GM15510 (cell line): ENCODE measurements around the gene ADTRP.

Experiments
- POLR2A ChIP-seq: IDR thresholded peaks from 3 replicates; pipeline ENCODE4 v1.6.1; 2011; ENCODE audit warnings: borderline replicate concordance; ENCODE audit not compliant: insufficient read length; ENCODE audit errors: extremely low read depth

ADTRP gene

DNA sequence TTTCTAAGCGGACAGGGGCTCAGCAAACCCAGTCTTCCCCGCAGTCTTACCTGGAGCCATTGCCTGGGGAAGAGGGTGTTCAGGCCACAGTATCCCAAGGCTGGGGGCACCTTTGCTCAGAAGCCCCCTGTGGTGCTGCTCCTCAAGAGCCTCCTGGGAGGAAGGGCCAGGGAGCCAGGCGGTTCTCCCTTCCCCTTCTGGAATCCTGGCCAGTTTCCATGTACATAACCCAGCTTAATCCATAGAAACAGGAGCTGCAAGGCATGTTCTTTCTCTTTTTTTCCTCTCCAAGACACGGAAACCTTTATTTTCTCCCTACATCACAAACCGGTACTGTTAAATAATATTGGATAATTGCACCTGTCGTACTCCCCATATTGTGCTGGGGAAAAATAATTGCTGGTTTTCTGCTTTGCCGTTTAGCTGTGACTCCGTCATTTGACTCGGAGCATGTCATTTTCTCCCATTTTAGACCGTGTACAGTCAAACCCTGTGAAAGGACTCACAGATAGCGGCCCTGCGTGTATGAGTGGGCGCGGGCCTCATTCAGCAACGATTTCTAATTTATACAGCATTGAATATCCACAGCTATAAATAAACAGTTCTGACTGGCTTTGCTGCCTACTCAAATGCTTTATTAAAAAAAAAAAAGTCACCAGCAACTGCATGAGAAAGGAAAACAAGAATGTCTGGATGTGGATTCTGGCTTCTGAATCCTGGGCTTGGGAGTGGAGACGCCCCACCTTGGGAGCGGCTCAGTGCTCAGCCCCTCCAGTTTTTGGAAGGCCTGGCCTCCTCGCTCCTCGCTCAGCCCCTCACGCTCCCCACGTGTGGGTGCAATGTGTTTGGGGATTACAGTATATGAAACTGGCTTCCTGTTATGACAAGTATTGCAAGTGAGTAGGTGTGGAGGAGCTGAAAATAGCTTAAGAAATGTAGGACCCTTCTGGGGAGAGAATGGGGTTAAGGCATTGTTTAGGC is 67.3 kb downstream of the ADTRP start:
- no peak for TF ChIP-seq POLR2A

DNA sequence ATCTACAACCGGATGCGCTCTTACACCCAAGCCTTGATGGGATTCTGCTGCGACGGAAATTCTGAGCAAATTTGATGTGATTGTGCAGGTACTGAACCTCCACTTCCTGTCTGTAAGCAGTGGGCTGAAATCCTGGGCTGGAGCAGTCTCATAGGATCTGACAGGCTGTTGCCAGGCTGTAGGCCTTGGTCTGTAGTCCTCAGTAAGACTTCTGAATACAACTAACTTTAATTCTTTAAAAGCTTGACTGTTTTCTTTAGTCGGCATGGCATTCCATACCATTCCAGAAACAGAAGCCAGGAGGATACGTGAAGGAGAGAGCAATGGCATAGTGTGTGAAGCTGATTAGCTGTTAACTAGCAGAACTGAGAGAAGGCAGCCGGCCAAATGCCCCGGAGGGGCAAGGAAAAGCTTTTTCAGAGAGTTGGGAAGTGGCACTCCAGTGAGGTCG is 68.3 kb downstream of the ADTRP start:
- no peak for TF ChIP-seq POLR2A

DNA sequence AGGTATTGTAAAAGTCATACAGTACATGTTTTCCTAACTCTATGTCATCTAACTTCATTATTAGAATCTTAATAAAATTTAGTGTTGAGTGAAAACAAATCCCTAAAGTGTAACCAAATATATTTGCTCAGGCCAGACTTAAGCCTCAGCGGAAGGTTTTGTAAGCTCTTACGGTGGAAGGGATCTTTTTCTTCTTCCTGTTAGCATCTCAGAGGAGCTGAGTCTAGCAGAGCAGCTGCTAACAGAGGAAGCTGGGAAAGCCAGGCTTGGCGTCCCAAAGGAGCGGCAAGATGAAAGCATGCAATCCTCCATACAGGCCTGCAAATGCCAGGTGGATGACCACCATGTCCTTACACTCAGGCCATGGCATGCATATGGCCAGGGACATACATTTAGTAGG is 72.4 kb downstream of the ADTRP start:
- TF ChIP-seq POLR2A: no peak

DNA sequence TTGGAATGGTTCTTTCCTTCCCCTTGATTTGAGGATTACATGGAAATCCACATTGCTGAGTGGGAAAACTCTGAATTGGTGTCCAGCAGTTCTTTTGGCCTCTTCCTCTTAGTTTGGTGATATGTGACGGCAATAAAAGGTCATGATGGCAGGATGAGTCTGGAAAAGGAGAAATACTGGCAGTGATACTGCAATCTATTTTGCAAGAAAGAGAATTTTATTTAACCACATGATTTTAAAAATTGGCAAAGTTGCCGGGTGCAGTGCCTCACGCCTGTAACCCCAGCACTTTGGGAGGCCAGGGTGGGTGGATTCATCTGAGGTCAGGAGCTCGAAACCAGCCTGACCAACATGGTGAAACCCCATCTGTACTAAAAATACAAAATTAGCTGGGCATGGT is 73.1 kb downstream of the ADTRP start:
- TF ChIP-seq POLR2A: no peak

DNA sequence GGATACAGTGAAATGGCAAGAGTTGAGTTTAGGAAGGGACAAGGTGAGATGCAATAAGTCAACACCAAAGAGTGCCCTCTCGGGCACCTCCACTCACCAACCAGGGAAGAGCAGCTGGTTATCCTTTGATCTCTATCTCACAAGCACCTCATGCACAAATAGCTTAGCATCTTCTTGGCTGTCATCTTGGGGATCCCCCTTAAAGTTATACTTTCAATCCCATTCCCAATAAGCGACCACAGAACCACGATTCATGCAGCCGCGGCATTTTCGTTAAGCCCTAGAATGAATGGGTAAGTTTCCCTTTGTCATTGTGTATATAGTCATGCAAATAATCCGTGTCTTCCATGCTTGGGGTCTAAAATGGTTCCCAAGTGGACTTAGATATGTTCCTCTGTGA is 73.5 kb downstream of the ADTRP start:
- TF ChIP-seq POLR2A: no peak

DNA sequence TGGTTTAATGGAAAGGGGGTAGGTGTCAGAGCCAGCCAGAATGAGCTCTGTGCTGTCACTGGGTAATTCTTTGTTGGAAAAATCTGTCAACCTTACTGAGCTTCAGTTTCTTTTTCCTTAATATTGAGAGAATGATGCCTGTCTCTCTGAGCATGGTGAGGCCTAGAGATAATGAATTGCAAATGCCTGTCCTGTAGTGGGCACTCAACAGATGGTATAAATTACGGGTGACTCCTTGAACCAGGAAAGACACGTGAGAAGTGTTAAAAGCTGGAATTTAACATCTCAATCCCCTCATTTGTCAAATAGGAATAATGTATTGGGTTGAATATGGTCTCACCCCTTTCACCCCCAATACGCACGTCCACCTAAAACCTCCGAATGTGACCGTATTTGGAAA is 74.9 kb downstream of the ADTRP start:
- no peak for TF ChIP-seq POLR2A

DNA sequence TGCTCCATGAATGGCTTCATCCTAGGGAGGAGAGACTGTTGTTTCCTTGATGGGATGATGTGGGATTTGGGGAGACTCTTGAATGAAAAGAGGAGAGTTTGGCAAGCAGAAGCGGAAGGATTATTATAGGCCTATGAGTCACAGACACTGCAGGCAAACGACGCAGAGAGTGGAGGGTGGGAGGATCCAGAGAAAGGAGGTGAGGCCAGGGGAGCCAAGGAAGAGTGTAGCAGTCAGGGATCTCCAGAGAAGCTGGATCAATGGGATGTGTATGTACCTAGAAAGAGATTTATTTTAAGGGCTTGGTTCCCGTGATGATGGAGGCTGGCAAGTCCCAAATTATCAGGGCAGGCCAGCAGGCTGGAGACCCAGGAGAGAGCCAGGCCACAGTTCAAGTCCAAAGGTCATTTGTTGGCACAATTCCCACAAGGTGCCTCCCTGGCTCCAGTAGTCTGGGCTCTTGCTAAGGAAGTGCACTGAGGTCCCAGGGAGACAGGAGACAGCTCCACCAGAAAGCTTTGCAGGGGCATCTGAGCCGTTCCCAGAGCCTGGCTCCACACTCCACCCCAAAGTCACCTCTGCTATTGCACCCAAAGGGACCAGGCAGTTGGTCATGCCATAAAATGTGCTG is 76.0 kb downstream of the ADTRP start:
- TF ChIP-seq POLR2A: no peak

DNA sequence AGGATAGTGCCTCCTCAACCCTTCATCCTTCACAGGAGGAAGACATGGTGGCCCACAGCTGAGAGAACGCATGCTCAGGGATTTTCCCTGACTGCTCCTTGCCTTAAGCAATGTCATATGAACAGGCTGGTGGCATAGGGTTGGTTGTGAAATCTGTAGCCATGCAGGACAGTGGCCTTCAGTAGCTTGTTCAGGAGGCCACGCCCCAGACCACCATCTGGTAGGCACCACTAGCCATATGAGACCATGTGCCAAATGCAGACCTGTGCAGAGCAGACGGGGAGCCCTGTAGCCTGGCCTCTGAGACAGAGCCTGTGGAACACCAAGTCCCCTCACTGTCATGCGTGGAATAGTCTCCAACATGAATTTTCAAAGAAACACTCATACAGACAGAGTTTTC is 76.5 kb downstream of the ADTRP start:
- TF ChIP-seq POLR2A: no peak

DNA sequence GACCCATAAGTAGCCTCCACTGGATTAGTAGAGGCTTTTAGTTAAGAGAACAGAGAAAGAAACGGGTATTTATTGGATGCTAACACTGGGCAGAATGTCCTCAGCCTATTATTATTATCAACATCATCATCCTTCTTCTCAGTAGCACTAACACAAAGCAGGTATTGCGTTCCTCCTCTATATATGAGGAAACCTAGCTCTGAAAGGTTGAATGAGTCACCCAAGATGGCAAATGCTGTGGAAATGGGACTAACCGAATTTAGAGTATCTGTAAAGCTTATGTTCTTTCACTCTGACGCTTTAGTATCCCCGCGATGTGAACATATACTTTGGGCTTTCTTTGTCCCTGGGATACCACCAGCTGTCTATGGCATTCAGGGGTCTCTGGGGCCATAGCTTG is 77.0 kb downstream of the ADTRP start:
- TF ChIP-seq POLR2A: no peak

DNA sequence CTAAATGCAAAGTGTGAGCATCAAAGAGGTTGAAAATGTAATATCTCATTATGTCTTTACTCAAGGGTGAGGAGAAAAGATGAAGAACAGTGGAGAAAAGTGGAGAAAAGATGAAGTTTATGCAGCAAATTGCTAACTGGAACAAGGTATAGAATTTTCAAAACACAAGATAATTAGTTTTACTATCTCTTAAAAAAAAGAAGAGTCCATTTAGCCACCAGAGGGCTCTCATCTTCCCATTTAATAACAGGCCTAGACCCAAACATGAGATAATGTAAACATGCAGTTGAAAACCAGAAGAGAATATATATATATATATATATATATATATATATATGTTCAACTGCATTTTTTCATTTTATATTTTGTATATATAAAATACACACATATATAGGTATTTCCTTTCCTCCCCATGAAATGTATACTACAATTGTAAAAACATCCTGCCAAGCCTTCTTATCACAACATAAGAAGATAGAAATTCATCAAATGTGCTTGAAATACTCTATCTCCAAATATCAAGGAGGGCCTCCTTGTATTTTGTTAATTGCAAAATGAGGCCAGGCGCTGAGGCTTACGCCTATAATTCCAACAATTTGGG is 78.4 kb downstream of the ADTRP start:
- TF ChIP-seq POLR2A: no peak

DNA sequence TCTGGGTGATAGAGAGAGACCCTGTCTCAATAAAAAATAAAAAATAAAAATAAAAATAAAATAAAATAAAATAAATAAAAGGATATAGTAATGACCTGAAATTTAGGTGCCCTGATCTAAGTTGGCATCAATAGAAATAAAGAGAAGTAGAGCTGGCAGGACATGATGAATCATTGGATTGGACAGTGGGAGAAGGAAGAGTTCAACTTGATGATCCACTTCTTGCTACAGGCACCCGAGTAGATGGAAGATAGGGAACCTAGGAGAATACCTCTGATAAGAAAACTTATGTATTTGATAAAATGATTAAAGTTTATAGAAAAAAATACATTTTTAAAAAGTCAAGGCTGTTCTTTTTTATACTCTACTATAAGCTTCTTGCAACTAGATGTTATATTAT is 79.0 kb downstream of the ADTRP start:
- TF ChIP-seq POLR2A: no peak

DNA sequence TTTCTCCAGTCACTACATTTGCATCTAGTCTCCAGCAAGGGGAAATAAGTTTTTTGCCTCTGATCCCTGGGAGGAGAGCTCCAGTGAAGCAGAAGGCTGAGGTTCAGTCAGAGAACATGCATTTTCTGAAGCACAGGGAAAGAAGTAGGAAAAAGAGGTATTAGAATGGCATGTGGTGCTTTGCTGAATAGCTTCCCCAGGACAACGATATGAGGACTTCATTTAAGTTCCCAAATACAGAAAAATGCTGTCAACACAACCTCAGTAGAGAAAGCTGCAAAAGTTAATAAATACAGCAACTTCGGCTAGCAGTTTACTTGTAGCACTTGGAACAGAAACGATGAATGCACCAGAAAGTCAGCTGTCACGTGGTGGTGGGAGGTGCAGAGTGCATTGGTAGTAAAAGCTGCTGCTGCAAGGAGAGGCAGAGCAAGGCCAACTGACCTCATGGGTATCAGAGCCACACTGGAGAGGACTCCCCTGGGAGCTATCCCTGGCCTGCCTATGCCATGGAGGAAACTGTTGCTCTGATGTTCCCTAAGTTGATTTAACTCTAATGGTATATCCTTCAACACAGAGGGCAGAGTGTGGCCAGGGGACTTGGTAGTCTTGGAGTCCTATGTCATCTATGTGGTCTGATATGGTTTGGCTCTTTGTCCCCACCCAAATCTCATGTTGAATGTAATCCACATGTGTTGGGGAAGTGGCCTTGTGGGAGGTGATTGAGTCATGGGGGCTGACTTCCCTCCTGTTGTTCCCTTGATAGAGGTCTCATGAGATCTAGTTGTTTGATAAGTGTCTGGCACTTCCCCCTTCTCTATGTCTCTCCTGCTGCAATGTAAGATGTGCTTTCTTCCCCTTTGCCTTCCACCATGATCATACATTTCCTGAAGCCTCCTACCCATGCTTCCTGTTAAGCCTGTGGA is 85.9 kb downstream of the ADTRP start:
- TF ChIP-seq POLR2A: no peak

DNA sequence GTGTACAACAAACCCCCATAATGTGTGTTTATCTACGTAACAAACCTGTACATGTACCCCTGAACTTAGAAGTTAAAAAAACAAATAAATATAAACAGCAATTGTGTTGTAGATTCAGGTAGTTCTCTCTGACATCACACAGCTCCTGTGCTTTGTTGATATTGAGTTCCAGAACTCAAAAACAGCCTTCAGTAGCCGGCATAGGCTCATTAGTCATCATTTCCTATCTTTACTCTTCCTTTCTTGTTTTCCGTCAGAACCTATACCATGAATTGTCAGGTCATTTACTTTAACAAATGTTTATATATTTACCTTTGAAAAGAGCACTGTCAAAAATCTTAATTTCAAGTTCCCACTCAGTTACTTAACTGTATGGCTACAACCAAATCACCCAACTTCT is 88.8 kb downstream of the ADTRP start:
- TF ChIP-seq POLR2A: no peak

DNA sequence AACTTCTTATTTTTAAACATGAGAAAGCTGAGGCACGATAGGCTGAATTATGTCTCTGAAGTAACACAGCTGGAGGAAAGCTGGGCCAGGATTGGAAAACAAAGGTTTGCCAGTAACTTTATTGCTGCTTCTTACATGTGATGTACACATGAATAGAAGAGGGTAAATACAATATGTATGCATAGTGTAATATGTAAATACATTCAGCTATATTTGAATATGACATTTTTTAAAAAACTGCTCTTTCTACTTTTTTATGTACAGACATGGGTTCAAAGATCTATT is 90.2 kb downstream of the ADTRP start:
- TF ChIP-seq POLR2A: no peak
